Cardiac fibroblast (primary cell): ENCODE data around the gene ZNF76.

Experiments used
- DNase-seq, 2 donors: peaks; one replicate each; pipeline versions ENCODE4 v3.0.0 to v3.0.0-alpha.2; 2010; ENCODE audit warnings: low read depth in 2 of 2
- H3K4me3 ChIP-seq, 2 donors: replicated peaks in 1 of 2; 1 replicate in 1 of 2; 2 replicates in 1 of 2; pipeline ENCODE4 v1.5.1; 2011; ENCODE audit warnings: low read depth in 2 of 2, low read length in 2 of 2, mild to moderate bottlenecking in 2 of 2, moderate library complexity in 1 of 2
- CTCF ChIP-seq: IDR thresholded peaks from one replicate; pipeline ENCODE4 v1.5.1; 2011; ENCODE audit warnings: low read depth, mild to moderate bottlenecking, low read length, inconsistent platforms

ZNF76 gene

DNA sequence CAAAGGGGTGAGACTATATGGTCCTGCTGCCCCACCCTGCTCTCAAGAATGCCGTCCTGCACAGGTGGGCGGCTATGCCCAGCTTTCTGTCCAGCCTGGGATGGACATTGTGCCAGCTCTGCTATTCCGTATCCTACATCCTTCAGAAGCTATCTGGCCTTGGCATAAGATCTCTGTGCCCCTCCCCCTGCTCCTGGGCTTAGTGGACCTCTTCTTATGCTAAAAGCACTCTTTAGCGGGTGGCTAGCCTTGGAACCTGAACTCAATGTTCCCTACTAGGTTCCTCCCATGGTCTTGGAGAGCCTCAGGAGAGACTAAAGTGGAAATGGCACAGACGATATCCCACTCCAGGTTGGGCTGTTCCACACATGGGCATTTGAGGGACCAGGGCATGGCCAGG lies 23.3 kb upstream of the ZNF76 start:
- no peak for TF ChIP-seq CTCF
- no peak for DNase-seq
- no peak overlapping the region for H3K4me3 ChIP-seq

DNA sequence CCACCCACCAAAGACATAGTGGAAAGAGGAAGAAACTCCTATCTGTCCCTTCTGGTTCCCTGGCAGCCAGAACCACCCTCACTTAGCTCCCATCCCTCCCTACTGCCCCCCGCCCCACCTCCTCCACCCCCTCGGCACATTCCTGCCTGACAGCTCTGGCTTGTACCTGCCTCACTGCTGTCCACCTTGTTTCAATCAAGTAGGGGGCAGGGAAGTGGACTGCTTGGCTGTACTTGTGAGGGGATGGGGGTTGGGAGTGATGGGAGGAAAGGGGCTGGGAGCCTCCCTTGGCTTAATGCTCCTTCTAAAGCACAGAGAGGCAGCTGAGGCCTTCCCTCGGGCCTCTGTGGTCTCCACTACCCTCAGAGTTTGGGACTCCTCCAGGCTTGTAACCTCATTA lies 22.1 kb upstream of the ZNF76 start:
- no peak for DNase-seq
- no peak overlapping the region for H3K4me3 ChIP-seq
- TF ChIP-seq CTCF, result no peak

GRCh38 chr6:35238843-35239289 lies 20.7 kb upstream of the ZNF76 start:
- peak in 1 of 2 donors; percentile 94 for DNase-seq
- TF ChIP-seq CTCF, result no peak
- no peak overlapping the region for H3K4me3 ChIP-seq

DNA sequence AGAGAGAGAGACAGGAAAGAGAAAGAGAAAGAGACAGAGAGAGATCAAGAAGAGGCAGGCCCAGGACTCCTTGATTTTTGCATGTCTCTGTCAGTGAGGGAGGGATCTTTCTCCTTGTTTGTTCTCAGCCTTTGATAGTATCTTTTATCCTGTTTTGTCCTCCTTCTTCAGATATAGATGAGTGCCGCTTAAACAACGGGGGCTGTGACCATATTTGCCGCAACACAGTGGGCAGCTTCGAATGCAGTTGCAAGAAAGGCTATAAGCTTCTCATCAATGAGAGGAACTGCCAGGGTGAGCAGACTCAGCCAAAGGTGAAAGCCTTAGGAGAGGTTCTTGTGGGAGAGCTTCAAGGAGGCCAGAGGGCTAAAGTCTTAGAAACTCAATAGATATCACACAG lies 20.0 kb upstream of the ZNF76 start:
- no peak overlapping the region for H3K4me3 ChIP-seq
- no peak for TF ChIP-seq CTCF
- DNase-seq, result no peak

DNA sequence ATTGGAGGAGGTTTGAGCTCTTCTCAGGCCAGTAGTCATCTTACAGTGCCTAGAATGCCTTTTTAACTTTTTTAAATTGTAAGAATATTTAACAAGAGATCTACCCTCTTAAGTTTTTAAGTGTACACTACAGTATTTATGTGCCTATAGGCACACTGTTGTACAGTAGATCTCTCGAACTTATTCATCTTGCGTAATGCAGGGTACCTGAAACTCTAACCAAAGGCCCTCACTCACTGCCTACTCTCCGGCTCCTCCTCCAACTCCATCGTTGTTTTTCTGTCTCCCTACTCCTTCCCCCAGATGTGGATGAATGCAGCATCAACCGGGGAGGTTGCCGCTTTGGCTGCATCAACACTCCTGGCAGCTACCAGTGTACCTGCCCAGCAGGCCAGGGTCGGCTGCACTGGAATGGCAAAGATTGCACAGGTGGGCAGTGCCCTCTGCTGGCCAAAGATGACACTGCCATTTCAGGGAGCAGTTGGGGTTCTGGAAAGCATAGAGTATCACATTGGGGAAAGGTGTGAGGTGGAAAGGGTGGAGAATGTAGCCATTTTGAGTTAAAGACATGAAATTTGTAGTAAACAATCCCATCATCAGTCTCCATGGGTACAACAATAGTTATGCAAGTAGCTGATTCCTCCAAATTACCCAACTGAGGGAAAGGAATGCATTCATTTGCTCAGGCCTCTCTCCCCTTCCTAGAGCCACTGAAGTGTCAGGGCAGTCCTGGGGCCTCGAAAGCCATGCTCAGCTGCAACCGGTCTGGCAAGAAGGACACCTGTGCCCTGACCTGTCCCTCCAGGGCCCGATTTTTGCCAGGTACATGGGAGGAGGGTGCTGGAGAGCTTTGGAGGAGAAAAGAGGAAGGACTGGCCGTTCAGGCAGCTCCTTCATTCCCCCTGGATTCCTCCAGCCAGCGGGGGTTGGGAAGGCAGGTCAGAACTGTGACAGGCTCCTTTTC lies 18.4 kb upstream of the ZNF76 start:
- DNase-seq, result peak; percentile 62 to 65
- peak; percentile 95 for TF ChIP-seq CTCF
- no peak overlapping the region for H3K4me3 ChIP-seq

DNA sequence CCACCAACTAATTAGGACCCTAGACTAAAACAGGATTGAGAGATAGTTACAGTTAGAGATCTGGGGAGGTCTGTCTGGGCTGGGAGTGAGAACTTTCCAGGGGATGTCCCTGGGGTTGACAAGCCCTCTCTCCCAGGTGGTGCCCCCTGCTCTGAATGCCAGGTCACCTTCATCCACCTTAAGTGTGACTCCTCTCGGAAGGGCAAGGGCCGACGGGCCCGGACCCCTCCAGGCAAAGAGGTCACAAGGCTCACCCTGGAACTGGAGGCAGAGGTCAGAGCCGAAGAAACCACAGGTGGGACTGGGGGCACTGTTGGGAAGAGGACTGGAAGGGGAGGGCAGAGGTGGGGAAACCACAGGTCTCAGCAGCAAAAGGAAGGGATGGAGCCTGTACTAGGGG lies 17.0 kb upstream of the ZNF76 start:
- H3K4me3 ChIP-seq, result no peak overlapping the region
- no peak for DNase-seq
- TF ChIP-seq CTCF, result no peak
